ENCODE data around the gene RHOC.

DNA sequence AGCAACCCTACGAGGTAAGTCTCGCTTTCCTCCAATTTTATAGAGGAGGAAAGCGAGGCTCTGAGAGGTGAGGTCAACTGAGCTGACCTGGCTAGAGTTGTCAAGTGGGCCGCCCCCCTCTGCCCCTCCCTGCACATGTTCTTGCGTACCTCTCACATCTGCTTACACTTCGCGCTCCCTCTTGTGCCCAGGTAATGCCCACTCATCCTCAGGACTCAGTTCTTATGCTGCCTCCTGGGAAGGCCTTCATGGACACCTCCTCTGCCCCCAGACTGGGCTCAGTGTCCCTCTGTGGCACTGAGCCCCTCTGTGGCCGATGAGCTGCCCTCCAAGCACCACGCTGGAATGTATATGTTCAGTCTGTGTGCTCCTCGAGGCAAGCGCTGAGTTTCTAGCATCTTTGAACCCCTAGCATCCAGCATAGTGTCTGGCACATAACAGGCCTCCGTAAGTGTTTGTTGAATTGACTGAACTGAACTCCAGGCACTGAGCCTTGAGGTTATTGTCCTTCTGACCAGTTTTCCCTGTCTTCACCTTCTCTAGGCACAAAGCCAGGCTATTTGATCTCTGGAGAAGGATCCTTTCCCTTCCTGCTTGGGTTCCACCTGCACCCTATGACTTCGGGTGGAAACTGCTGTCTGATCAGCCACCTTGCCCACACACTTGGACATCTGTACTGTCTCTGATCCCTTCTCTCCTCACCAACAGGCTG is 19.0 kb downstream of the RHOC start:
- TF ChIP-seq EZH2 (IDR thresholded peaks at IDR 0.05; ENCODE audit: low read length, missing control alignments): no peak
- TF ChIP-seq CTCF (conservative IDR thresholded peaks at IDR 0.05 in 1 of 2, IDR thresholded peaks at IDR 0.05 in 1 of 2; ENCODE audit: low read depth in 1 of 2, low read length in 2 of 2): no peak
